Measurements from ENCODE around the gene LRRK1. TPM values are rescaled to one million over a fixed set of nuclear protein-coding genes. Genes with fewer than 3 reads are reported as not detected.

The LRRK1 gene
- total and polyA plus RNA-seq, 7 donors = 7.1 to 27.4 (median 10.2) TPM

- intact Hi-C loops (cut with DNase I) = no loop called here
- Histone ChIP-seq H3K27me3 (no peaks in the 10 kb centered on the region), H3K4me3 (no peak overlapping the region), H3K27ac (no peak overlapping the region), H3K36me3 (peaks cover 0 to 50% (median 11%) of the 10 kb centered on the region in 4 donors), H3K4me1 (peaks cover 0 to 7% (median 0%) of the 10 kb centered on the region in 4 donors), H3K9me3 (no peaks in the 10 kb centered on the region)
- peak; percentile 36 for DNase-seq
- WGBS, 2 donors = 85 to 93% methylated on average over 7 of the region's 7 CpGs
- TF ChIP-seq, protein P1, sequence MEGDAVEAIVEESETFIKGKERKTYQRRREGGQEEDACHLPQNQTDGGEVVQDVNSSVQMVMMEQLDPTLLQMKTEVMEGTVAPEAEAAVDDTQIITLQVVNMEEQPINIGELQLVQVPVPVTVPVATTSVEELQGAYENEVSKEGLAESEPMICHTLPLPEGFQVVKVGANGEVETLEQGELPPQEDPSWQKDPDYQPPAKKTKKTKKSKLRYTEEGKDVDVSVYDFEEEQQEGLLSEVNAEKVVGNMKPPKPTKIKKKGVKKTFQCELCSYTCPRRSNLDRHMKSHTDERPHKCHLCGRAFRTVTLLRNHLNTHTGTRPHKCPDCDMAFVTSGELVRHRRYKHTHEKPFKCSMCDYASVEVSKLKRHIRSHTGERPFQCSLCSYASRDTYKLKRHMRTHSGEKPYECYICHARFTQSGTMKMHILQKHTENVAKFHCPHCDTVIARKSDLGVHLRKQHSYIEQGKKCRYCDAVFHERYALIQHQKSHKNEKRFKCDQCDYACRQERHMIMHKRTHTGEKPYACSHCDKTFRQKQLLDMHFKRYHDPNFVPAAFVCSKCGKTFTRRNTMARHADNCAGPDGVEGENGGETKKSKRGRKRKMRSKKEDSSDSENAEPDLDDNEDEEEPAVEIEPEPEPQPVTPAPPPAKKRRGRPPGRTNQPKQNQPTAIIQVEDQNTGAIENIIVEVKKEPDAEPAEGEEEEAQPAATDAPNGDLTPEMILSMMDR (IDR thresholded peaks at IDR 0.05) = no peak
- TF ChIP-seq POLR2A (IDR thresholded peaks at IDR 0.05) (no peak), EP300 (IDR thresholded peaks at IDR 0.05) (no peak), POLR2AphosphoS5 (IDR thresholded peaks at IDR 0.05) (no peak)
Observed at GRCh38 chr15:101048176-101048575, 129.0 kb downstream of the LRRK1 start.

DNA sequence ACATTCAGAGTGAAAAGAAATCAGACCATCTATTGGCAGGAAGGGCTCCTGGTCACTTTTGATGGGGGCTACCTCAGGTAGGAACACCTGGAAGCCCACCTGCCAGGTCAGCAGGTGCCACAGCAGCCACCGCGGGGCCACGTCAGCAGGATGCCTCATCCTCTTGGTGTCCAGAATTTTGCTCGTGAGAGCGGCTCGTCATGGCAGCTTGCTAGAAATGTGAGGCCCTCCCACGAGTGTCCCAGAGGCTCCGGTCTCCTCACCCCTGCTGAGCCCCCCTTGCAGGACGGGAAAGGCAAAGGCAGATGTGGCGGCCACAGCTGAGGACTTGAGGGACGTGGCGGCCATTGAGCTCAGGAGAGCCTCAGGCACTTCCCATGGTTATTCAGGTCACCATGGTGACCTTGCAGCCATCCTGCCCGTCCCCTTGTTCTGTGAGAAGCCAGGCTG is 129.4 kb downstream of the LRRK1 start:
- no peaks in the 10 kb centered on the region for H3K27me3 ChIP-seq
- H3K4me3 ChIP-seq = no peak overlapping the region
- intact Hi-C loops (cut with DNase I) = no loop called here
- H3K4me1 ChIP-seq = peaks cover 0 to 7% (median 0%) of the 10 kb centered on the region in 4 donors
- no peaks in the 10 kb centered on the region for H3K9me3 ChIP-seq
- peaks cover 0 to 54% (median 16%) of the 10 kb centered on the region in 4 donors for H3K36me3 ChIP-seq
- DNase-seq = peak; percentile 49
- TF ChIP-seq, protein P1 (IDR thresholded peaks at IDR 0.05) = no peak
- TF ChIP-seq POLR2AphosphoS5 (IDR thresholded peaks at IDR 0.05) = no peak
- H3K27ac ChIP-seq = no peak overlapping the region
- WGBS, 2 donors = 90 to 95% methylated on average over 13 of the region's 13 CpGs

GRCh38 chr15:101049282-101049681 is 130.1 kb downstream of the LRRK1 start:
- no peak overlapping the region for H3K27ac ChIP-seq
- H3K36me3 ChIP-seq = peaks cover 0 to 55% (median 19%) of the 10 kb centered on the region in 4 donors
- TF ChIP-seq POLR2A (IDR thresholded peaks at IDR 0.05) (no peak), POLR2AphosphoS5 (IDR thresholded peaks at IDR 0.05) (no peak), EP300 (IDR thresholded peaks at IDR 0.05) (no peak)
- TF ChIP-seq, protein P1 (IDR thresholded peaks at IDR 0.05) = no peak
- H3K4me1 ChIP-seq = peaks cover 0 to 7% (median 0%) of the 10 kb centered on the region in 4 donors
- peak; percentile 53 for DNase-seq
- H3K4me3 ChIP-seq = no peak overlapping the region
- H3K27me3 ChIP-seq = no peaks in the 10 kb centered on the region
- WGBS, 2 donors = 90 to 97% methylated on average over 11 of the region's 11 CpGs
- intact Hi-C loops (cut with DNase I) = no loop called here
- no peaks in the 10 kb centered on the region for H3K9me3 ChIP-seq

- Histone ChIP-seq H3K4me3 (no peak overlapping the region), H3K27me3 (no peaks in the 10 kb centered on the region), H3K4me1 (peaks cover 0 to 7% (median 0%) of the 10 kb centered on the region in 4 donors), H3K27ac (no peak overlapping the region), H3K9me3 (no peaks in the 10 kb centered on the region), H3K36me3 (peaks cover 7 to 59% (median 21%) of the 10 kb centered on the region in 4 donors)
- TF ChIP-seq POLR2A (IDR thresholded peaks at IDR 0.05) (no peak), EP300 (IDR thresholded peaks at IDR 0.05) (no peak), POLR2AphosphoS5 (IDR thresholded peaks at IDR 0.05) (no peak)
- TF ChIP-seq, protein P1 (IDR thresholded peaks at IDR 0.05) = no peak
- intact Hi-C loops (cut with DNase I) = no loop called here
- DNase-seq = peak; percentile 56
- 84 to 89% methylated on average over 22 of the region's 22 CpGs for WGBS, 2 donors
Observed at GRCh38 chr15:101049856-101050622, 130.9 kb downstream of the LRRK1 start.

All from sigmoid colon (tissue), 7 donors.